ENCODE results near the gene KLF13. TPM values are rescaled to one million over a fixed set of nuclear protein-coding genes. Genes with fewer than 3 reads are reported as not detected.

The KLF13 gene
- total RNA-seq, 1 donor from 2014 or later: 67.7 TPM

DNA sequence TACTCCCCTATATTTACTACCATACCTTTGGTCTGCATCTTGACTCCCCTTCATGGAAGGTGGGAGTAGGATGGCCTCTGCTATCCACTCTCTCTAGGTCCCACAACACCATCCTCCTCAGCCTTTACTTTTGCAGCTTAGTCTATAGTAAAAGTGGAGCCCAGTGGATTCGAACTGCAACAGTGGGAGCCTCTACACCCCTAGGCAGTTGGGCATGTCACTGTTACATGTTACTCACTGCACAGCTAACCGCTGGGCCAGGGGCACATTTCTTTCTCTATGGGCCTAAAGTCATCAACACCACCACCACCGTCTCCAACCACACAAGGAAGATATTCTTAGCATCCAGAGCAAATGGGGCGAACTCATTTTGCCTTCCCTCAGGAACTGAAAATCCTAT lies 62.9 kb downstream of the KLF13 start:
- H3K27me3 ChIP-seq (ENCODE audit: control insufficient read depth, insufficient read depth, low read length): peaks cover 3% of the 10 kb centered on the region
- no peak for DNase-seq (ENCODE audit: low read depth)
- no peak overlapping the region for H3K4me3 ChIP-seq (ENCODE audit: low read depth, low read length)
- TF ChIP-seq, protein P1, sequence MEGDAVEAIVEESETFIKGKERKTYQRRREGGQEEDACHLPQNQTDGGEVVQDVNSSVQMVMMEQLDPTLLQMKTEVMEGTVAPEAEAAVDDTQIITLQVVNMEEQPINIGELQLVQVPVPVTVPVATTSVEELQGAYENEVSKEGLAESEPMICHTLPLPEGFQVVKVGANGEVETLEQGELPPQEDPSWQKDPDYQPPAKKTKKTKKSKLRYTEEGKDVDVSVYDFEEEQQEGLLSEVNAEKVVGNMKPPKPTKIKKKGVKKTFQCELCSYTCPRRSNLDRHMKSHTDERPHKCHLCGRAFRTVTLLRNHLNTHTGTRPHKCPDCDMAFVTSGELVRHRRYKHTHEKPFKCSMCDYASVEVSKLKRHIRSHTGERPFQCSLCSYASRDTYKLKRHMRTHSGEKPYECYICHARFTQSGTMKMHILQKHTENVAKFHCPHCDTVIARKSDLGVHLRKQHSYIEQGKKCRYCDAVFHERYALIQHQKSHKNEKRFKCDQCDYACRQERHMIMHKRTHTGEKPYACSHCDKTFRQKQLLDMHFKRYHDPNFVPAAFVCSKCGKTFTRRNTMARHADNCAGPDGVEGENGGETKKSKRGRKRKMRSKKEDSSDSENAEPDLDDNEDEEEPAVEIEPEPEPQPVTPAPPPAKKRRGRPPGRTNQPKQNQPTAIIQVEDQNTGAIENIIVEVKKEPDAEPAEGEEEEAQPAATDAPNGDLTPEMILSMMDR (IDR thresholded peaks at IDR 0.05; ENCODE audit: insufficient read depth, low read length, poor library complexity, severe bottlenecking): no peak
- no peaks in the 10 kb centered on the region for H3K36me3 ChIP-seq (ENCODE audit: control insufficient read depth, insufficient read depth, low read length)

DNA sequence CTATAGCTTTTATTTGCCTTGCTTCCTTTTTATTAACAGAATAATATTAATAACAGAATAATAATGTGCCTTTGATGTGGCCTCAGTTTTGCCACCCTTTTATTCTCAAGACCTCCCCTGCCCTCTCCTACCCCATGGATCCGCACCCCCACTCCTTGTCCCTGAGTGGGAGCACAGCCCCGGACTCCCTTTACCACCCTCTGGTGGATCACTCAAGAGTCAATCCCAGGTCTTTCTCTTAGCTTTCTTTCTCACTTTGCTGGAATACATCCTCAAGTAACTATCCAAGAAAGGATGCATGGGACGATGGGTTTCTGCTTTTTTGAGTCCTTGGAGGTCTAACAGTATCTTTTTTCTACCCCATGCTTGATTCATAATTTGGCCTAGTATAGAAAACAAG lies 63.4 kb downstream of the KLF13 start:
- no peak for DNase-seq (ENCODE audit: low read depth)
- Histone ChIP-seq H3K36me3 (ENCODE audit: control insufficient read depth, insufficient read depth, low read length) (no peaks in the 10 kb centered on the region), H3K27me3 (ENCODE audit: control insufficient read depth, insufficient read depth, low read length) (peaks cover 3% of the 10 kb centered on the region), H3K4me3 (ENCODE audit: low read depth, low read length) (no peak overlapping the region)
- TF ChIP-seq, protein P1 (IDR thresholded peaks at IDR 0.05; ENCODE audit: insufficient read depth, low read length, poor library complexity, severe bottlenecking): no peak

DNA sequence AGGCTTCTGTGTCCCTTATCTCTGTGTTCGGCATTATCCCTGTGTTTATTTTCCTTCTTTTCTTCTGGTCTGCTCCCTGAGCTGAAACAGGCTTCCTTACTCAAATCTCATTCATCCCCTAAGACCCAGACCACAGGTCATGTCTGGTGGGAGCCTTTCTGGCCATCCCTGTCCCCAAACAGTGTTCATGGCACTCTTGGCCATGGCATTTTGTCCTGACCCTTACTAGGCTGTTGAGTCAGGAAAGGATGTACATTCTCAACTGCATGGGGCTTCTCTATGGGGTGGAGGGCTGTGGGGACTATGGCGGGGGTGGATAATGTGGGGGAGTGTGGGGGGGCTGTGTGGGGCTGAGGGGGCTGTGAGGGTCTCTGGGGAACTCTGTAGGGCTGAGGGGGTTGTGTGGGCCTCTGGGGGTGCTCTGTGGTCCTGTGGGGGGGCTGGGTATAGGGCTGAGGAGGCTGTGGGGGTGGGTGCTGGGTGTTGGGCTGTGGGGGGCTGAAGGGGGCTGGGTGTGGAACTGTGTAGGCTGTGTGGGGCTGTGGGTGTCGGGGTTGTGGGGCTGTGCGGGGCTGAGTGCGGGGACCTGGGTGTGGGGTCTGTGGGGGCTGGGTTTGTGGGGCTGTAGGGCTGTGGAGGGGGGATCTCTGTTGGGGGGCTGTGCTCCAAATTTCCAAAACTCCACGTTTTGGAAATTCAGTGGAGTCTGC lies 64.3 kb downstream of the KLF13 start:
- TF ChIP-seq, protein P1 (IDR thresholded peaks at IDR 0.05; ENCODE audit: insufficient read depth, low read length, poor library complexity, severe bottlenecking): no peak

DNA sequence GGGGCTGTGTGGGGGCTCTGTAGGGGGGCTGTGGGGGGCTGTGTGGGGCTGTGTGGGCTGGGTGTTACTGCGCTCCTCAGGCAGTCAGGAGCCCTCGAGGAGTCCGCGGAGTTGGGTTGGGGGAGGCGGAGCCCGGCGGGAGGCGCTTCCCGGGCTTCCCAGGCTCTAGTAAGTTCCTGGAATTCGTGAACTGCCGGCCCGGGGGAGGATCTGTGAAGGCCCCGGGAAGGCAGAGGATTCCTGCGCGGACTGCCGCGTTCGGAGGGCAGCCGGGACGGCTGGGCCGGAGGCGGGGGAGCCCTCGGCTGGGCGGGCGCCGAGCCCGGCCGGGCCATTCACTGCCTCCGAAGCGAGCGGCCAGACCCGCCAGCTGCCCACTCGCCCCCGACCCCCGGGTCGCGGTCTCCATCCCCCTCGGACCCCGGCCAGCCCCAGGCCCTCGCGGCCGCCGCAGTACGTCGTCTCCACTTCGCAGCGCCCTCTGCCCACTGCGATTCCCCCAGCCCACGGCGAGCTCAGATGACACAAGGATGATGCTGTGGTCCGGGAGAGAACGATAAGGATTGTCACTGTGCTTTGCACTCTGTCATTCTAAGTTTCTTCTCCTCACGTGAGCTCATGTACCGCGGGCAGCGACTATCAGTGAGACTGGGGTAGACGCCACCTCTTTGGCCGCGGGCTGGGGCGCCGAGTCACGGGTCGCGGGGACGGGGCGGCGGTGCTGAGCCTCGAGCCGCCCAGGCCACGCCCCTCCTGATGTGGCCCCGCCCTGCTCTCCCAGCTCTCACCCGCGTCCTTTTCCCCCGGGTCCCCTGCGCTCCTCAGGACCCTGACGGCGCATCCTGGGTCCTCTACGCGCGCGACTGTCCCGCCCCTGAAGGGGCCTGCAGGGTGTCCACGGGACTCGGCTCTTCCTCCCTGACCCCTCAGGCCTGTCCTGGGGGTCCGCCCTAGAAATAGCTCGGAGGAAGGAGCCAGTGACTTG lies 65.3 kb downstream of the KLF13 start:
- Histone ChIP-seq H3K36me3 (ENCODE audit: control insufficient read depth, insufficient read depth, low read length) (no peaks in the 10 kb centered on the region), H3K27me3 (ENCODE audit: control insufficient read depth, insufficient read depth, low read length) (peaks cover 3% of the 10 kb centered on the region), H3K4me3 (ENCODE audit: low read depth, low read length) (peak overlapping the region; percentile 69)
- TF ChIP-seq, protein P1 (IDR thresholded peaks at IDR 0.05; ENCODE audit: insufficient read depth, low read length, poor library complexity, severe bottlenecking): no peak
- DNase-seq (ENCODE audit: low read depth): peak; percentile 47

More for the DNA sequence above, 64.3 kb downstream of the KLF13 start:
- no peak for DNase-seq (ENCODE audit: low read depth)
- H3K27me3 ChIP-seq (ENCODE audit: control insufficient read depth, insufficient read depth, low read length): peaks cover 3% of the 10 kb centered on the region
- H3K4me3 ChIP-seq (ENCODE audit: low read depth, low read length): no peak overlapping the region
- H3K36me3 ChIP-seq (ENCODE audit: control insufficient read depth, insufficient read depth, low read length): no peaks in the 10 kb centered on the region

DNA sequence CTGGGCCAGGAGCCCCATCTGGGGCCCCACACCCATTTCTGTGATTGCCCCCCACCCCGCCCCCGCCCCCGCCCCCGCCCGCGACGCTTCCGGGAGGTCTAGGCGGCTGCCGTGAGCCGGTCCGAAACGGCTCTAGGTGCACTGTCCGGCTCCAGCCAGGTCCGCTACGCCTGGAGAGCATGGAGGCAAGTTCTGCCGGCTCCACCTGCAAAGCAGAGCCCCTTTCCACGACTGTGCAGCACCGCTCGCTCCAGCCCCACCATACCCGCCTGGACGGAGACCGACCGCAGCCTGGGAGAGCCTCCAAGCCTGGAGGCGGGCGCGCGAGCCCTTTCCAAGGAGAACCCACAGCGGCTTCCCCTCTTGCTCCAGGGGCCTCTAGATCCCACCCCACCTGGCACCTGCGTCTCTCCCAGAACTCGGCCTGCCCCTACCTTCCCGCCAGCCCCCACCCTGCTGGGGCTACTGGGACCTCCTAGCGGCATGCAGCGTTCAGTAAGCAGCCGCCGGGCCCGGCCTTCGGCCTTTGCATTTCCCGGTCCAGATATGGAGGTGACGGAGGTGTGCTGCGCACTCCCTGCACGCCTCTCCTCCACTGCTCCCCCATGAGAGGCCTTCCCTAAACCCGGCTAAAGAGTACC lies 66.2 kb downstream of the KLF13 start:
- H3K27me3 ChIP-seq (ENCODE audit: control insufficient read depth, insufficient read depth, low read length): peaks cover 3% of the 10 kb centered on the region
- H3K36me3 ChIP-seq (ENCODE audit: control insufficient read depth, insufficient read depth, low read length): no peaks in the 10 kb centered on the region
- H3K4me3 ChIP-seq (ENCODE audit: low read depth, low read length): peak overlapping the region; percentile 69
- DNase-seq (ENCODE audit: low read depth): no peak
- TF ChIP-seq, protein P1 (IDR thresholded peaks at IDR 0.05; ENCODE audit: insufficient read depth, low read length, poor library complexity, severe bottlenecking): no peak

Data from kidney epithelial cell (primary cell).